K562 (cell line): ENCODE results near the gene PRSS56. TPM values are rescaled to one million over a fixed set of nuclear protein-coding genes. Genes with fewer than 3 reads are reported as not detected.

Experiments
- ATAC-seq: fragments of 200-7000 bp; cut with Tn5 transposase; 3 replicates; pipeline ENCODE4 v1.9.1; 2020; ENCODE audit warnings: moderate library complexity
- BruUV-seq: library from RNA; stranded (reverse); fragments of 400-500 nt; replicated peaks from 2 replicates; lab custom pipeline; 2021; lab: Mats Ljungman, UMichigan
- CTCF ChIA-PET: fragments of 300-600 bp; formaldehyde crosslinking; extraction: SDS; loops from one replicate; lab custom pipeline; 2021; ENCODE audit warnings: low intra/inter-chr PET ratio; lab: Yijun Ruan, JAX
- POLR2A ChIA-PET: fragments of 300-600, 350-650 bp; sonication (Branson Sonifier 250); formaldehyde crosslinking; extraction: SDS; loops from one replicate; lab custom pipeline; 2021; ENCODE audit warnings: antibody characterized with exemption, inconsistent platforms; lab: Yijun Ruan, JAX
- DNase-seq, 4 experiments: peaks; one replicate each; pipeline versions ENCODE4 v3.0.0 to v3.0.0-alpha.2; 2011 to 2018; ENCODE audit warnings: low spot score in 3 of 4, mixed read lengths in 3 of 4; ENCODE audit errors: extremely low read depth in 1 of 4
- FAIRE-seq: peaks from 2 replicates; lab custom pipeline; 2011; peaks lifted over from hg19 to GRCh38; lab: Jason Lieb, UNC
- H2AFZ ChIP-seq: 2 replicates; pipeline ENCODE4 v1.6.0; 2011; ENCODE audit warnings: low read depth, low read length, control low read depth, inconsistent platforms
- H3K27ac ChIP-seq: fragments of 200-600 bp; 3 replicates; pipeline ENCODE4 v1.8.0; 2011; ENCODE audit warnings: low read depth, mild to moderate bottlenecking, control low read depth, inconsistent platforms, low read length, moderate library complexity, mixed read lengths; ENCODE audit errors: extremely low read depth
- H3K27me3 ChIP-seq, 2 experiments: fragments of 300-600 bp in 1 of 2; 2 replicates in 1 of 2; 3 replicates in 1 of 2; pipeline versions ENCODE4 v1.6.0 to v1.8.0; 2011; ENCODE audit warnings: inconsistent platforms in 2 of 2, low read length in 2 of 2, mild to moderate bottlenecking in 1 of 2, mixed read lengths in 1 of 2, moderate library complexity in 1 of 2; ENCODE audit not compliant: control insufficient read depth in 2 of 2, insufficient read depth in 2 of 2
- H3K36me3 ChIP-seq: fragments of 300-600 bp; 3 replicates; pipeline ENCODE4 v1.8.0; 2011; ENCODE audit warnings: mild to moderate bottlenecking, low read length, inconsistent platforms; ENCODE audit not compliant: control insufficient read depth, insufficient read depth
- H3K4me1 ChIP-seq, 2 experiments: fragments of 200-600 bp in 1 of 2; replicated peaks in 1 of 2; 2 replicates in 1 of 2; 3 replicates in 1 of 2; pipeline versions ENCODE4 v1.5.1 to v1.8.0; 2011; ENCODE audit warnings: inconsistent platforms in 2 of 2, low read length in 2 of 2, mild to moderate bottlenecking in 1 of 2, mixed read lengths in 1 of 2, moderate library complexity in 1 of 2; ENCODE audit not compliant: control insufficient read depth in 2 of 2, insufficient read depth in 2 of 2
- H3K4me2 ChIP-seq: 2 replicates; pipeline ENCODE4 v1.6.1; 2011; ENCODE audit warnings: low read length, control low read depth, inconsistent platforms, mixed read lengths; ENCODE audit not compliant: insufficient read depth
- H3K4me3 ChIP-seq: fragments of 200-600 bp; sonication (generic), shearing (Covaris generic); 2 replicates; pipeline ENCODE4 v1.5.1; 2016; ENCODE audit warnings: control low read depth, inconsistent platforms
- H3K79me2 ChIP-seq: fragments of 200-600 bp; 3 replicates; pipeline ENCODE4 v1.8.0; 2011; ENCODE audit warnings: low read length, inconsistent platforms; ENCODE audit not compliant: control insufficient read depth, insufficient read depth
- H3K9ac ChIP-seq, 2 experiments: 2 replicates each; pipeline versions ENCODE4 v1.6.0 to v1.6.1; 2011; ENCODE audit warnings: low read depth in 2 of 2, low read length in 2 of 2, control low read depth in 1 of 2, inconsistent platforms in 1 of 2, mild to moderate bottlenecking in 1 of 2, mixed read lengths in 1 of 2; ENCODE audit not compliant: insufficient read depth in 1 of 2
- H3K9me1 ChIP-seq: one replicate; pipeline ENCODE4 v1.6.0; 2011; ENCODE audit warnings: inconsistent platforms, mild to moderate bottlenecking, low read length, moderate library complexity; ENCODE audit not compliant: control insufficient read depth, insufficient read depth
- H3K9me3 ChIP-seq: replicated peaks from 2 replicates; pipeline ENCODE4 v1.5.1; 2011; ENCODE audit warnings: low read depth, low read length, inconsistent platforms; ENCODE audit not compliant: control insufficient read depth, insufficient read depth
- H4K20me1 ChIP-seq: replicated peaks from 2 replicates; pipeline ENCODE4 v1.6.1; 2011; ENCODE audit warnings: low read length, inconsistent platforms, mixed read lengths; ENCODE audit not compliant: control insufficient read depth, insufficient read depth
- CBFA2T3 ChIP-seq: fragments of 450-650 bp; IDR thresholded peaks from 2 replicates; pipeline ENCODE4 v1.6.1; 2017
- KDM5B ChIP-seq: fragments of 200-600 bp; sonication (generic); IDR thresholded peaks from 2 replicates; pipeline ENCODE4 v1.6.1; 2012; ENCODE audit warnings: low read depth, mild to moderate bottlenecking, moderate library complexity, low read length, control low read depth, inconsistent platforms; ENCODE audit not compliant: insufficient replicate concordance
- NR2C1 ChIP-seq, 2 experiments: fragments of 450-650 bp; IDR thresholded peaks; 2 replicates each; pipeline ENCODE4 v1.6.1; 2017; ENCODE audit warnings: mild to moderate bottlenecking in 2 of 2, antibody characterized with exemption in 1 of 2, inconsistent platforms in 1 of 2, missing compliant biosample characterization in 1 of 2, missing genetic modification characterization in 1 of 2
- NR2C2 ChIP-seq, 2 experiments: fragments of 200-800 bp in 1 of 2; sonication (Bioruptor generic) in 1 of 2; sonication (generic) in 1 of 2; formaldehyde crosslinking in 1 of 2; IDR thresholded peaks; 2 replicates each; pipeline versions ENCODE4 v1.6.1 to v1.8.0; 2016 to 2022; ENCODE audit warnings: mild to moderate bottlenecking in 1 of 2, missing compliant biosample characterization in 1 of 2, missing genetic modification characterization in 1 of 2, missing genetic modification reagents in 1 of 2
- SRSF7 ChIP-seq: fragments of 200-400 bp; formaldehyde crosslinking; optimal IDR thresholded peaks from 2 replicates; pipeline ENCODE3; 2017; ENCODE audit warnings: mild to moderate bottlenecking, low read depth, low read length
- THRA ChIP-seq: fragments of 450-650 bp; IDR thresholded peaks from 2 replicates; pipeline ENCODE4 v1.6.1; 2017; ENCODE audit warnings: mild to moderate bottlenecking, moderate library complexity
- WGBS: fragments of 100-300 bp; shearing (Covaris generic); methylation state at CpG from one replicate; pipeline ENCODE4 v1.1.6; 2016; ENCODE audit warnings: low coverage, mixed read lengths; ENCODE audit not compliant: insufficient coverage; ENCODE audit errors: missing lambda C conversion rate; 5-methylcytosine and 5-hydroxymethylcytosine counted together
- in situ Hi-C: fragments of 300-500 bp; cut with MboI; formaldehyde crosslinking; loops from 4 replicates; pipeline ENCODE4 v1.15.0; 2018; ENCODE audit warnings: inconsistent platforms, mixed read lengths
- intact Hi-C: fragments of 100-400 bp; cut with micrococcal nuclease; formaldehyde crosslinking; loops from 2 replicates; pipeline ENCODE4 v1.14.2; 2022
- polyA plus RNA-seq, 8 experiments: library from polyadenylated mRNA; depleted of rRNA in 4 of 8; stranded (reverse) in 5 of 8; unstranded in 3 of 8; fragments of >200 nt; fragmentation: Nextera tagmentation in 2 of 8; fragmentation: Illumina TruSeq in 1 of 8; extraction: Ambion mirVana in 2 of 8; extraction: Trizol in 1 of 8; gene quantifications; 2 replicates each; pipeline versions ENCODE4 v1.2.1 to v1.2.3, GENCODE V29; 2011 to 2014; ENCODE audit warnings: inconsistent platforms in 1 of 8, missing spikeins in 1 of 8
- total RNA-seq, 7 experiments: library from RNA; depleted of rRNA in 6 of 7; stranded (reverse); fragments of >200 nt in 6 of 7; fragmentation: Illumina TruSeq in 2 of 7; extraction: Trizol in 2 of 7; gene quantifications; 2 replicates each; pipeline versions ENCODE4 v1.2.1 to v1.2.3, GENCODE V29; 2011 to 2021; ENCODE audit warnings: low replicate concordance in 1 of 7

Gene PRSS56
- total and polyA plus RNA-seq, 9 of the 15 experiments (the other 6 are each of a cell fraction or from before 2014, with no cell fraction given) = not detected

GRCh38 chr2:232483311-232483922 lies 36.8 kb upstream of the PRSS56 start:
- H3K27ac ChIP-seq = no peak overlapping the region
- TF ChIP-seq CBFA2T3 (no peak), THRA (no peak), SRSF7 (no peak), KDM5B (no peak), NR2C1 (IDR thresholded peaks at IDR 0.05) (peak; percentile 84), NR2C1 (tag; IDR thresholded peaks at IDR 0.05) (peak; percentile 85), NR2C2 (CRISPR knock-in tag; IDR thresholded peaks at IDR 0.05) (no peak), NR2C2 (tag; IDR thresholded peaks at IDR 0.05) (peak; percentile 71)
- TF ChIP-seq, all 486 proteins: peak for 2
- WGBS = 3% methylated on average over 6 of the region's 10 CpGs
- H3K9me1 ChIP-seq = no peaks in the 10 kb centered on the region
- CTCF ChIA-PET = no interaction called here
- in situ Hi-C loops (no loop called here), intact Hi-C loops (no loop called here)
- peaks cover 0 to 9% of the 10 kb centered on the region in 2 experiments; a peak in 3 of 5 replicates for H3K27me3 ChIP-seq
- no peaks in the 10 kb centered on the region for H3K79me2 ChIP-seq
- H3K4me2 ChIP-seq = no peak overlapping the region
- FAIRE-seq = no peak
- ATAC-seq = no peak
- DNase-seq = no peak
- peaks cover 0 to 3% of the 10 kb centered on the region in 2 experiments; a peak in 1 of 5 replicates for H3K4me1 ChIP-seq
- H2AFZ ChIP-seq = no peak overlapping the region
- H3K9ac ChIP-seq = no peak overlapping the region
- POLR2A ChIA-PET = no interaction called here
- H4K20me1 ChIP-seq = no peaks in the 10 kb centered on the region
- H3K36me3 ChIP-seq = no peaks in the 10 kb centered on the region
- no peaks in the 10 kb centered on the region for H3K9me3 ChIP-seq
- BruUV-seq = no TSS peak
- H3K4me3 ChIP-seq = no peak overlapping the region
